Esophagus muscularis mucosa (tissue), 4 donors: ENCODE measurements around the gene TMEM231.
"Not testable (repeated sequence)": the region's sequence is repeated elsewhere in the genome, so short reads cannot be mapped to it uniquely, and the experiment has no call there.

ENCODE experiments used
- CTCF ChIP-seq, 3 experiments: fragments of 200-600 bp in 2 of 3; fragments of 450-650 bp in 1 of 3; sonication (generic) in 2 of 3; IDR thresholded peaks; one replicate each; pipeline ENCODE4 v1.5.1; 2017 to 2019; ENCODE audit warnings: antibody characterized with exemption in 3 of 3, mild to moderate bottlenecking in 2 of 3, moderate library complexity in 1 of 3
- EP300 ChIP-seq: sonication (generic); formaldehyde crosslinking; IDR thresholded peaks from one replicate; pipeline ENCODE4 v1.6.1; 2017; ENCODE audit warnings: antibody characterized with exemption
- POLR2A ChIP-seq: fragments of 450-650 bp; IDR thresholded peaks from one replicate; pipeline ENCODE4 v1.6.1; 2017; ENCODE audit warnings: antibody characterized with exemption, moderate library complexity, mild to moderate bottlenecking, low read depth
- POLR2AphosphoS5 ChIP-seq, 2 donors: sonication (generic); formaldehyde crosslinking; IDR thresholded peaks; one replicate each; pipeline ENCODE4 v1.6.1; 2017; ENCODE audit warnings: antibody characterized with exemption in 2 of 2

DNA sequence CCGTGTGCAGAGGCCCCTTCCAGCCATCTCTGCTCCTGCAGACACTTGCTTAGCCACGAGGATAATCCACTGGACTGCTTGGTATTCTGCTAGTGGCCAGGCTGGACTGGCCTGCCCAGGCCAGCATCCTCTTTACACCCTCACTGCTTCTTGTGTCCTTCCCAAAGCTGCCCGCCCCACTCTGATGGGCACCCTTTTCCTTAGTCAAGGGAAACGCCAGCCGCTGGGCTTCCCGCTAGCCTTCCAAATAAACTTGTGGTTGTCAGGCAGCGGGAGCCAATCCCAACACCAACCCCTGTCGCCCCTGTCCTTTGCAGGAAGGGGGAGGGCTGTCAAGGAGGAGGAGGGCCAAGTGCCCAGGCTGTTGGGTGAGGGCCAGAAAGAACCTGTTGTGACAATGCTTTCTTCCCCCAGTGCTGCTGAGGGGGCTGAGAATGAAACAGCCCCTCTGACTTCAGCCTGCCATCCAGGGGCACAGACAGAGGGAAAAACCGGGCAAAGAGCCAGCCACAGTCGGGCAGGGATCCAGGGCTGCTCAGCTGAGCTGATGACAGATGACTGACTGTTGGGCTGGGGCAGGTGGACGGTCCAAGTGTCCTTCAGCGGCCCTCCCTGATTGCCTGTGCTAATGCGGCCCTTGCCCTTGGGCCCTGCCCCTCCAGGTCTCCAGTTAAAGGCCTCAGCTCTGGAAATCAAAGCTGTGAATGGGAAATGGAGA is 57.3 kb downstream of the TMEM231 start:
- not testable (repeated sequence) for TF ChIP-seq CTCF (IDR thresholded peaks at IDR 0.05); EP300; POLR2AphosphoS5 (IDR thresholded peaks at IDR 0.05); POLR2A
